K562 (cell line): ENCODE measurements around the gene TRAF3IP3. TPM values are rescaled to one million over a fixed set of nuclear protein-coding genes. Genes with fewer than 3 reads are reported as not detected.

Source experiments
- BRCA1 ChIP-seq, 2 experiments: fragments of 450-650 bp in 1 of 2; sonication (generic) in 1 of 2; formaldehyde crosslinking in 1 of 2; IDR thresholded peaks; 2 replicates each; pipeline versions ENCODE4 v1.5.0 to v1.6.1; 2017 to 2020; ENCODE audit warnings: mild to moderate bottlenecking in 1 of 2, missing genetic modification reagents in 1 of 2
- FOXP4 ChIP-seq: sonication (generic); formaldehyde crosslinking; IDR thresholded peaks from 2 replicates; pipeline ENCODE4 v1.8.0; 2022; ENCODE audit warnings: mild to moderate bottlenecking, missing genetic modification reagents, borderline replicate concordance
- HINFP ChIP-seq: fragments of 450-650 bp; conservative IDR thresholded peaks from 2 replicates; pipeline ENCODE4 v1.6.1; 2016; ENCODE audit warnings: missing genetic modification characterization, low read depth, mild to moderate bottlenecking, control low read depth, missing compliant biosample characterization
- HLTF ChIP-seq: fragments of 450-650 bp; IDR thresholded peaks from 2 replicates; pipeline ENCODE4 v1.6.1; 2016
- KDM2B ChIP-seq: fragments of 250-450 bp; sonication (Bioruptor Pico); IDR thresholded peaks from 2 replicates; pipeline ENCODE4 v1.8.0; 2021; ENCODE audit warnings: mild to moderate bottlenecking, moderate library complexity
- SIX5 ChIP-seq, 2 experiments: IDR thresholded peaks; 2 replicates each; pipeline ENCODE4 v1.6.1; 2011; ENCODE audit warnings: low read length in 2 of 2, borderline replicate concordance in 1 of 2, low read depth in 1 of 2, mild to moderate bottlenecking in 1 of 2, moderate library complexity in 1 of 2; ENCODE audit not compliant: insufficient read depth in 1 of 2
- TARDBP ChIP-seq: fragments of 450-650 bp; IDR thresholded peaks from 2 replicates; pipeline ENCODE4 v1.6.1; 2016
- polyA plus RNA-seq, 8 experiments: library from polyadenylated mRNA; depleted of rRNA in 4 of 8; stranded (reverse) in 5 of 8; unstranded in 3 of 8; fragments of >200 nt; fragmentation: Nextera tagmentation in 2 of 8; fragmentation: Illumina TruSeq in 1 of 8; extraction: Ambion mirVana in 2 of 8; extraction: Trizol in 1 of 8; gene quantifications; 2 replicates each; pipeline versions ENCODE4 v1.2.1 to v1.2.3, GENCODE V29; 2011 to 2014; ENCODE audit warnings: inconsistent platforms in 1 of 8, missing spikeins in 1 of 8
- total RNA-seq, 7 experiments: library from RNA; depleted of rRNA in 6 of 7; stranded (reverse); fragments of >200 nt in 6 of 7; fragmentation: Illumina TruSeq in 2 of 7; extraction: Trizol in 2 of 7; gene quantifications; 2 replicates each; pipeline versions ENCODE4 v1.2.1 to v1.2.3, GENCODE V29; 2011 to 2021; ENCODE audit warnings: low replicate concordance in 1 of 7

Gene TRAF3IP3
- total and polyA plus RNA-seq, 9 of the 15 experiments (the other 6 are each of a cell fraction or from before 2014, with no cell fraction given), result 0.06 to 1.1 (median 0.31) TPM

DNA sequence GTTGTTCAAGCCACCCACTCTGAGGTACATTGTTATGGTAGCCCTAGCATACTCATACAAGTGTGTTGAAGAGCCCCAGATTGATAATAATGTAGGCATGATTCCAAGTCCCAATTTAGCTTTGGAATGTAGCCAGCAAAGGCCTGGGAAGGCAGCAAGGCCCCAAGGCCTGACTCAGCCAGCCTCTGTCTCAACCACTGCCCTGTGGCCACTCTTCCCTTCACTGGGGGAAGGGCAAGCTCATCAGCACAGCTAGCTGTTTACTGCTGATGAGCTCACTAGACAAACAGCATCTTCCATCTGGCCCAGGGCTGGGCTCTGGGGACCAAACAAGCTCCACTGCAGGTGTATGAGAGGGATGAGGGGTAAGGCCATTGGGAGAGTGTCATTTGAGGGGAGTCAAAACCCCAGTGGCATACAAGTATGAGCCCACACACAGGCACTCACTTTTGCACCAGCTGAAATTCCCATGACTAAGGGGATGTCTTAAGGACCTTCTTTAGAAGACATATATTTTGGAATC lies 52.3 kb downstream of the TRAF3IP3 start (continued):
- TF ChIP-seq FOXP4 (CRISPR knock-in tag) (no peak), TARDBP (no peak), KDM2B (CRISPR knock-in tag) (no peak), SIX5 (IDR thresholded peaks at IDR 0.05; ENCODE audit: borderline replicate concordance in 1 of 2, insufficient read depth in 1 of 2, low read depth in 1 of 2, low read length in 2 of 2) (no peak), BRCA1 (IDR thresholded peaks at IDR 0.05) (no peak), BRCA1 (CRISPR knock-in tag; IDR thresholded peaks at IDR 0.05) (no peak), HINFP (tag) (no peak), HLTF (no peak)
- TF ChIP-seq, all 486 proteins: peak for 72
